Smooth muscle cell (in vitro differentiated cells): Measurements from ENCODE around the gene MED12. TPM values are rescaled to one million over a fixed set of nuclear protein-coding genes. Genes with fewer than 3 reads are reported as not detected.

Experiments used
- DNase-seq: peaks from one replicate; lab custom pipeline; 2025; ENCODE audit not compliant: unreplicated experiment; lab: John Stamatoyannopoulos, UW
- H2AFZ ChIP-seq: fragments of 200-600 bp; sonication (generic); 2 replicates; pipeline ENCODE4 v1.6.0; 2016; ENCODE audit warnings: antibody characterized with exemption, low read depth, mild to moderate bottlenecking
- H3F3A ChIP-seq: fragments of 200-600 bp; sonication (generic); 2 replicates; pipeline ENCODE4 v1.6.0; 2017; ENCODE audit warnings: antibody characterized with exemption, low read depth
- H3K27ac ChIP-seq: fragments of 200-600 bp; sonication (generic); 2 replicates; pipeline ENCODE4 v1.5.1; 2016; ENCODE audit warnings: low read depth, mild to moderate bottlenecking
- H3K27me3 ChIP-seq: fragments of 200-600 bp; sonication (generic); 2 replicates; pipeline ENCODE4 v1.6.1; 2016; ENCODE audit warnings: low read depth, mild to moderate bottlenecking
- H3K36me3 ChIP-seq: fragments of 200-600 bp; sonication (generic); 2 replicates; pipeline ENCODE4 v1.5.1; 2016; ENCODE audit warnings: low read depth
- H3K4me1 ChIP-seq: fragments of 200-600 bp; sonication (generic); 2 replicates; pipeline ENCODE4 v1.5.1; 2016; ENCODE audit warnings: low read depth
- H3K4me2 ChIP-seq: fragments of 200-600 bp; sonication (generic); 2 replicates; pipeline ENCODE4 v1.6.0; 2016; ENCODE audit warnings: mild to moderate bottlenecking
- H3K4me3 ChIP-seq: fragments of 200-600 bp; sonication (generic); 2 replicates; pipeline ENCODE4 v1.5.1; 2016; ENCODE audit warnings: mild to moderate bottlenecking
- H3K79me2 ChIP-seq: fragments of 200-600 bp; sonication (generic); 2 replicates; pipeline ENCODE4 v1.6.0; 2016; ENCODE audit warnings: low read depth, mild to moderate bottlenecking
- H3K9ac ChIP-seq: fragments of 200-600 bp; sonication (generic); 2 replicates; pipeline ENCODE4 v1.6.0; 2016; ENCODE audit warnings: low read depth
- H3K9me3 ChIP-seq: fragments of 200-600 bp; sonication (generic); replicated peaks from 2 replicates; pipeline ENCODE4 v1.5.1; 2016; ENCODE audit warnings: low read depth
- H4K20me1 ChIP-seq: fragments of 200-600 bp; sonication (generic); 2 replicates; pipeline ENCODE4 v1.6.0; 2016; ENCODE audit warnings: low read depth
- WGBS: methylation state at CpG from one replicate; pipeline ENCODE4 v1.1.7; 2016; ENCODE audit warnings: low lambda C conversion rate; 5-methylcytosine and 5-hydroxymethylcytosine counted together
- polyA plus RNA-seq: library from polyadenylated mRNA; unstranded; fragments of >200 nt; fragmentation: Nextera tagmentation; extraction: Ambion mirVana; gene quantifications from 2 replicates; pipeline ENCODE4 v1.2.1, GENCODE V29; 2016
- total RNA-seq: library from RNA; depleted of rRNA; stranded (reverse); fragments of >200 nt; gene quantifications from 2 replicates; pipeline ENCODE4 v1.2.3, GENCODE V29; 2014
- TF ChIP-seq, protein P1 (sequence below): fragments of 200-600 bp; sonication (generic); IDR thresholded peaks from 2 replicates; pipeline ENCODE4 v1.5.1; 2017; ENCODE audit warnings: borderline replicate concordance, mild to moderate bottlenecking, antibody characterized with exemption; ENCODE audit not compliant: insufficient read depth, poor library complexity, severe bottlenecking

Gene MED12
- total and polyA plus RNA-seq, 2 experiments from 2014 or later: 11.8 to 25.4 TPM

DNA sequence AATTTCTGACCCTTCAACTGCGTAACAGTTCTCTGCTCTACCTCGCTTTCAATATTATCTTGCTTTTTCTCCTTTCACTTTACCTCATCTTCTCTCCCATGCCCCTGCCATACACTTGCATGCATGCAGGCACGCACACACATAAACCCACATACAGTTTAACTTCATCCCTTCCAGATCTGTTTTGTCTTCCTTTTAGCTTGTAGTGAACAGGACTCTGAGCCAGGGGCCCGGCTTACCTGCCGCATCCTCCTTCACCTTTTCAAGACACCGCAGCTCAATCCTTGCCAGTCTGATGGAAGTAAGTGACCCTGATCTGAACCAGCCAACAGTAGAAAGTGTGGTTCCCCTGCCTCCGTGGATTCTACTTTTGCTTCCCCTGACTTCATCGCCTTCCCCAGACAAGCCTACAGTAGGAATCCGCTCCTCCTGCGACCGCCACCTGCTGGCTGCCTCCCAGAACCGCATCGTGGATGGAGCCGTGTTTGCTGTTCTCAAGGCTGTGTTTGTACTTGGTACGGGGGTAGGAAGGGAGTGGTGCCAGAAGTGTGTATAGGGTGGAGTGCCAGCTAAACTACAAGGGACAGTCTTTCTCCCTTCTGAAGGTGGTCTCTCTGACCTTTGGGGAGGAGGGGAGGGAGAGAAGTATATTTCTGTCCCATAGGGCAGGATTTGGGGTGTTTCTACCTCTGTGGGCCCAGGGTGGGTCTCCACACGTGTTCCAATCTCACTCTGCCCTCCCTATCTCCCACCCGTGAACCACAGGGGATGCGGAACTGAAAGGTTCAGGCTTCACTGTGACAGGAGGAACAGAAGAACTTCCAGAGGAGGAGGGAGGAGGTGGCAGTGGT, 10.7 kb downstream of the MED12 start:
- Histone ChIP-seq H3K27ac (no peak overlapping the region), H2AFZ (no peak overlapping the region), H3F3A (no peaks in the 10 kb centered on the region), H3K4me2 (no peak overlapping the region), H4K20me1 (no peaks in the 10 kb centered on the region), H3K9ac (no peak overlapping the region), H3K4me1 (no peaks in the 10 kb centered on the region), H3K27me3 (no peaks in the 10 kb centered on the region), H3K4me3 (no peak overlapping the region), H3K36me3 (no peaks in the 10 kb centered on the region), H3K79me2 (no peaks in the 10 kb centered on the region), H3K9me3 (no peaks in the 10 kb centered on the region)
- peak; percentile 5 for DNase-seq
- TF ChIP-seq, protein P1, sequence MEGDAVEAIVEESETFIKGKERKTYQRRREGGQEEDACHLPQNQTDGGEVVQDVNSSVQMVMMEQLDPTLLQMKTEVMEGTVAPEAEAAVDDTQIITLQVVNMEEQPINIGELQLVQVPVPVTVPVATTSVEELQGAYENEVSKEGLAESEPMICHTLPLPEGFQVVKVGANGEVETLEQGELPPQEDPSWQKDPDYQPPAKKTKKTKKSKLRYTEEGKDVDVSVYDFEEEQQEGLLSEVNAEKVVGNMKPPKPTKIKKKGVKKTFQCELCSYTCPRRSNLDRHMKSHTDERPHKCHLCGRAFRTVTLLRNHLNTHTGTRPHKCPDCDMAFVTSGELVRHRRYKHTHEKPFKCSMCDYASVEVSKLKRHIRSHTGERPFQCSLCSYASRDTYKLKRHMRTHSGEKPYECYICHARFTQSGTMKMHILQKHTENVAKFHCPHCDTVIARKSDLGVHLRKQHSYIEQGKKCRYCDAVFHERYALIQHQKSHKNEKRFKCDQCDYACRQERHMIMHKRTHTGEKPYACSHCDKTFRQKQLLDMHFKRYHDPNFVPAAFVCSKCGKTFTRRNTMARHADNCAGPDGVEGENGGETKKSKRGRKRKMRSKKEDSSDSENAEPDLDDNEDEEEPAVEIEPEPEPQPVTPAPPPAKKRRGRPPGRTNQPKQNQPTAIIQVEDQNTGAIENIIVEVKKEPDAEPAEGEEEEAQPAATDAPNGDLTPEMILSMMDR: peak; percentile 65
- 60% methylated on average over 18 of the region's 18 CpGs for WGBS

DNA sequence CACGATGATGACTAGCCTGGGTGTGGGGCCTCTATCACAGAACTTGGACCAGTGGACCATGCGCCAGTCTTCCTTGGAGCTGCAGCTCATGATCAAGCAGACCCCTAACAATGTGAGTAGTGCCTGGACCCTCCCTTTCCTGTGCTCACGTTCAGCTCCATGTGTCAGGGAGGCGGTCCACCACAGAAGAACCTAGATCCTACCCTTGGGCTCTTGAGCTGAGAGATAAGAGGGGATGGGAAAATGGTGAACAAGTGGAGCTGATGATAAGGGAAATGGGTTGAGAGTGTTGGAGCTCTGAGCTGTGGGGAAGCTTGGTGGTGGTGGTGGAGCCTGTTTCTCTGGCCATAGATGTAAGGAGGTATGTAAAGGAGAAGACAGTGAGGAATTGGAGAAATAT, 13.1 kb downstream of the MED12 start:
- no peaks in the 10 kb centered on the region for H3K36me3 ChIP-seq
- no peak overlapping the region for H3K4me2 ChIP-seq
- TF ChIP-seq, protein P1: no peak
- H3K4me3 ChIP-seq: no peak overlapping the region
- H3K27me3 ChIP-seq: no peaks in the 10 kb centered on the region
- H3F3A ChIP-seq: no peaks in the 10 kb centered on the region
- no peaks in the 10 kb centered on the region for H3K9me3 ChIP-seq
- DNase-seq: no peak
- no peaks in the 10 kb centered on the region for H3K4me1 ChIP-seq
- H3K79me2 ChIP-seq: no peaks in the 10 kb centered on the region
- no peak overlapping the region for H2AFZ ChIP-seq
- WGBS: 90% methylated on average over 4 of the region's 4 CpGs
- no peaks in the 10 kb centered on the region for H4K20me1 ChIP-seq
- no peak overlapping the region for H3K9ac ChIP-seq
- H3K27ac ChIP-seq: no peak overlapping the region

DNA sequence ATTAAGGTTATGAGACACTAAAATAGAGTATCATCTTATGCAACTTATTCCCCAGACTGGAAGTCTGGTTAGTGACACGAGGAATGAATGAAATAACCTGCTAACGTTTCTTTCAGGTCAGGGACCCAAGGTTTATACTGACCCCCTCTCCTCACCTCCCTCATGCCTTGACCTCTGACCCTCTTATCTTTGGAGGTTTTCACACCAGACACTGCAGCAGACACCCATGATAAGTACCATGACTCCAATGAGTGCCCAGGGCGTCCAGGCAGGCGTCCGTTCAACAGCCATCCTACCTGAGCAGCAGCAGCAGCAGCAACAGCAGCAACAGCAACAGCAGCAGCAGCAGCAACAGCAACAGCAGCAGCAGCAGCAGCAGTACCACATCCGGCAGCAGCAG, 22.0 kb downstream of the MED12 start:
- no peaks in the 10 kb centered on the region for H4K20me1 ChIP-seq
- H3K4me2 ChIP-seq: no peak overlapping the region
- H3K4me3 ChIP-seq: no peak overlapping the region
- no peak overlapping the region for H2AFZ ChIP-seq
- no peak overlapping the region for H3K27ac ChIP-seq
- no peaks in the 10 kb centered on the region for H3K27me3 ChIP-seq
- no peak for DNase-seq
- WGBS: 68% methylated on average over 6 of the region's 6 CpGs
- TF ChIP-seq, protein P1: no peak
- H3K9ac ChIP-seq: no peak overlapping the region
- H3K79me2 ChIP-seq: no peaks in the 10 kb centered on the region
- no peaks in the 10 kb centered on the region for H3K36me3 ChIP-seq
- no peaks in the 10 kb centered on the region for H3K4me1 ChIP-seq
- no peaks in the 10 kb centered on the region for H3F3A ChIP-seq
- no peaks in the 10 kb centered on the region for H3K9me3 ChIP-seq

DNA sequence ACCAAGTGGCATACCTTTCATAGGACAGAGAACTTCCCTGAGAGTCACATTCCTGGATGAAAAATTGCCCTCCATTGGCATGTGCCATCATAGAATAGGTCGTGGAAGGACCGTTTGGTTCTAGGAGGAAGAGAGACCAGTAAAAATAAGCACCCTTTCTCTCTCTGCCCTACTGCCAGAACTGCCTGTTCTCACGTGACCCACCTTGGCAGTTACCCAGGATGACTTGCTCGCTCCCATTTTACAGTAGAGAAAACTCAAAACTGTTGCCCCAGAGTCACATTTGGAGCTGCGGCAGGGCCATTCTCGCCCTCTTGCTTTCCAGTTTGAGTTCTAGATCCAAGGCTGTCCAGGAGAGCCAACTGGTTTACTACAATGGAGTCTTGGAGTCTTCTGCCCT, 25.1 kb downstream of the MED12 start:
- WGBS: 81% methylated on average over 6 of the region's 6 CpGs
- DNase-seq: no peak
- no peak overlapping the region for H3K4me3 ChIP-seq

More for the DNA sequence above, 25.1 kb downstream of the MED12 start:
- H3K36me3 ChIP-seq: no peaks in the 10 kb centered on the region
- no peak overlapping the region for H3K4me2 ChIP-seq
- no peaks in the 10 kb centered on the region for H4K20me1 ChIP-seq
- H2AFZ ChIP-seq: no peak overlapping the region
- H3K27ac ChIP-seq: no peak overlapping the region
- H3K79me2 ChIP-seq: no peaks in the 10 kb centered on the region
- H3F3A ChIP-seq: no peaks in the 10 kb centered on the region
- no peaks in the 10 kb centered on the region for H3K27me3 ChIP-seq
- no peak overlapping the region for H3K9ac ChIP-seq
- TF ChIP-seq, protein P1: no peak
- H3K9me3 ChIP-seq: no peaks in the 10 kb centered on the region
- no peaks in the 10 kb centered on the region for H3K4me1 ChIP-seq
